ENCODE results near the gene FLACC1.

Gene FLACC1

GRCh38 chr2:201275990-201276389, 81.2 kb downstream of the FLACC1 start:
- H3K4me3 Mint-ChIP-seq, result no peak overlapping the region
- H3K27me3 Mint-ChIP-seq, result no peaks in the 10 kb centered on the region
- no peaks in the 10 kb centered on the region for H3K9me3 Mint-ChIP-seq (ENCODE audit: low read depth)
- peaks cover 24% of the 10 kb centered on the region for H3K36me3 Mint-ChIP-seq
- H3K4me1 Mint-ChIP-seq (ENCODE audit: low read depth), result peaks cover 52% of the 10 kb centered on the region
- peak overlapping the region; percentile 34 for H3K27ac Mint-ChIP-seq

- Mint-ChIP-seq H3K27me3 (no peaks in the 10 kb centered on the region), H3K36me3 (peaks cover 25% of the 10 kb centered on the region), H3K27ac (peak overlapping the region; percentile 70), H3K9me3 (ENCODE audit: low read depth) (no peaks in the 10 kb centered on the region), H3K4me3 (no peak overlapping the region), H3K4me1 (ENCODE audit: low read depth) (peaks cover 53% of the 10 kb centered on the region)
Measured at GRCh38 chr2:201275069-201275468, 82.1 kb downstream of the FLACC1 start.

GRCh38 chr2:201273330-201273983, 83.7 kb downstream of the FLACC1 start:
- H3K9me3 Mint-ChIP-seq (ENCODE audit: low read depth), result no peaks in the 10 kb centered on the region
- peak overlapping the region; percentile 23 for H3K27ac Mint-ChIP-seq
- H3K36me3 Mint-ChIP-seq, result peaks cover 20% of the 10 kb centered on the region
- H3K27me3 Mint-ChIP-seq, result no peaks in the 10 kb centered on the region
- peaks cover 55% of the 10 kb centered on the region for H3K4me1 Mint-ChIP-seq (ENCODE audit: low read depth)
- H3K4me3 Mint-ChIP-seq, result peak overlapping the region; percentile 6

- Mint-ChIP-seq H3K27ac (peak overlapping the region; percentile 52), H3K9me3 (ENCODE audit: low read depth) (no peaks in the 10 kb centered on the region), H3K4me1 (ENCODE audit: low read depth) (peaks cover 61% of the 10 kb centered on the region), H3K4me3 (peak overlapping the region; percentile 0), H3K27me3 (no peaks in the 10 kb centered on the region), H3K36me3 (peaks cover 17% of the 10 kb centered on the region)
Measured at GRCh38 chr2:201271917-201272316, 85.2 kb downstream of the FLACC1 start.

- Mint-ChIP-seq H3K4me1 (ENCODE audit: low read depth) (peaks cover 74% of the 10 kb centered on the region), H3K9me3 (ENCODE audit: low read depth) (no peaks in the 10 kb centered on the region), H3K4me3 (no peak overlapping the region), H3K27ac (peak overlapping the region; percentile 64), H3K36me3 (peaks cover 22% of the 10 kb centered on the region), H3K27me3 (no peaks in the 10 kb centered on the region)
Measured at GRCh38 chr2:201270293-201271001, 86.7 kb downstream of the FLACC1 start.

- Mint-ChIP-seq H3K9me3 (ENCODE audit: low read depth) (no peaks in the 10 kb centered on the region), H3K27ac (peak overlapping the region; percentile 64), H3K36me3 (peaks cover 18% of the 10 kb centered on the region), H3K4me3 (no peak overlapping the region), H3K4me1 (ENCODE audit: low read depth) (peaks cover 79% of the 10 kb centered on the region), H3K27me3 (no peaks in the 10 kb centered on the region)
Measured at GRCh38 chr2:201269764-201270163, 87.4 kb downstream of the FLACC1 start.

GRCh38 chr2:201267278-201268030, 89.7 kb downstream of the FLACC1 start:
- no peaks in the 10 kb centered on the region for H3K9me3 Mint-ChIP-seq (ENCODE audit: low read depth)
- H3K4me1 Mint-ChIP-seq (ENCODE audit: low read depth), result peaks cover 87% of the 10 kb centered on the region
- H3K4me3 Mint-ChIP-seq, result peak overlapping the region; percentile 21
- H3K27me3 Mint-ChIP-seq, result no peaks in the 10 kb centered on the region
- H3K27ac Mint-ChIP-seq, result peak overlapping the region; percentile 55
- peaks cover 17% of the 10 kb centered on the region for H3K36me3 Mint-ChIP-seq

- Mint-ChIP-seq H3K36me3 (peaks cover 14% of the 10 kb centered on the region), H3K27ac (peak overlapping the region; percentile 50), H3K27me3 (no peaks in the 10 kb centered on the region), H3K4me1 (ENCODE audit: low read depth) (peaks cover 85% of the 10 kb centered on the region), H3K4me3 (peak overlapping the region; percentile 30), H3K9me3 (ENCODE audit: low read depth) (no peaks in the 10 kb centered on the region)
Measured at GRCh38 chr2:201266629-201267028, 90.5 kb downstream of the FLACC1 start.

- peaks cover 81% of the 10 kb centered on the region for H3K4me1 Mint-ChIP-seq (ENCODE audit: low read depth)
- H3K9me3 Mint-ChIP-seq (ENCODE audit: low read depth), result no peaks in the 10 kb centered on the region
- H3K27ac Mint-ChIP-seq, result peak overlapping the region; percentile 81
- peak overlapping the region; percentile 86 for H3K4me3 Mint-ChIP-seq
- peaks cover 17% of the 10 kb centered on the region for H3K36me3 Mint-ChIP-seq
- no peaks in the 10 kb centered on the region for H3K27me3 Mint-ChIP-seq
Measured at GRCh38 chr2:201264472-201265173, 92.5 kb downstream of the FLACC1 start.

- Mint-ChIP-seq H3K27ac (peak overlapping the region; percentile 81), H3K36me3 (peaks cover 14% of the 10 kb centered on the region), H3K4me1 (ENCODE audit: low read depth) (peaks cover 82% of the 10 kb centered on the region), H3K27me3 (no peaks in the 10 kb centered on the region), H3K9me3 (ENCODE audit: low read depth) (no peaks in the 10 kb centered on the region), H3K4me3 (peak overlapping the region; percentile 86)
Measured at GRCh38 chr2:201263779-201264178, 93.4 kb downstream of the FLACC1 start.

GRCh38 chr2:201262718-201263117, 94.4 kb downstream of the FLACC1 start:
- H3K36me3 Mint-ChIP-seq, result peaks cover 14% of the 10 kb centered on the region
- no peaks in the 10 kb centered on the region for H3K9me3 Mint-ChIP-seq (ENCODE audit: low read depth)
- H3K4me3 Mint-ChIP-seq, result peak overlapping the region; percentile 86
- H3K27me3 Mint-ChIP-seq, result no peaks in the 10 kb centered on the region
- H3K27ac Mint-ChIP-seq, result peak overlapping the region; percentile 94
- H3K4me1 Mint-ChIP-seq (ENCODE audit: low read depth), result peaks cover 88% of the 10 kb centered on the region

- peaks cover 14% of the 10 kb centered on the region for H3K36me3 Mint-ChIP-seq
Measured at GRCh38 chr2:201261906-201262305, 95.2 kb downstream of the FLACC1 start.

GRCh38 chr2:201261471-201261870, 95.7 kb downstream of the FLACC1 start:
- Mint-ChIP-seq H3K27me3 (no peaks in the 10 kb centered on the region), H3K4me1 (ENCODE audit: low read depth) (peaks cover 88% of the 10 kb centered on the region), H3K4me3 (peak overlapping the region; percentile 96), H3K27ac (peak overlapping the region; percentile 95), H3K9me3 (ENCODE audit: low read depth) (no peaks in the 10 kb centered on the region), H3K36me3 (peaks cover 13% of the 10 kb centered on the region)

More at GRCh38 chr2:201261906-201262305, 95.2 kb downstream of the FLACC1 start:
- peak overlapping the region; percentile 96 for H3K4me3 Mint-ChIP-seq
- no peaks in the 10 kb centered on the region for H3K9me3 Mint-ChIP-seq (ENCODE audit: low read depth)
- H3K27me3 Mint-ChIP-seq, result no peaks in the 10 kb centered on the region
- H3K4me1 Mint-ChIP-seq (ENCODE audit: low read depth), result peaks cover 88% of the 10 kb centered on the region
- peak overlapping the region; percentile 95 for H3K27ac Mint-ChIP-seq

- Mint-ChIP-seq H3K27ac (peak within 1 kb of the TSS; percentile 99), H3K27me3 (no peaks in the 10 kb centered on the region), H3K4me1 (ENCODE audit: low read depth) (peaks cover 88% of the 10 kb centered on the region), H3K4me3 (peak within 1 kb of the TSS; percentile 96), H3K36me3 (peaks cover 8% of the 10 kb centered on the region), H3K9me3 (ENCODE audit: low read depth) (no peaks in the 10 kb centered on the region)
Measured at GRCh38 chr2:201260302-201260800, 96.8 kb downstream of the FLACC1 start, which contains the start of gene CASP8. TSS of gene CASP8 (plus strand) at chr2:201260536. CDS start at chr2:201266487, 5,951 bp downstream.
